EL (cell line): ENCODE data around the gene FLRT3.

Source experiments
- DNase-seq: peaks from one replicate; pipeline ENCODE4 v3.0.0-alpha.2; 2016

Gene FLRT3

GRCh38 chr20:14337400-14338171, at the start of gene FLRT3:
Gene FLRT3 (minus strand): TSS chr20:14337612. CDS start chr20:14327506, 10,106 bp downstream.
- DNase-seq: peak; percentile 87

- DNase-seq: no peak
Measured at GRCh38 chr20:14386726-14387125, 49.3 kb upstream of the FLRT3 start.

GRCh38 chr20:14385176-14385740, 47.8 kb upstream of the FLRT3 start:
- no peak for DNase-seq

GRCh38 chr20:14384416-14385175, 47.2 kb upstream of the FLRT3 start:
- no peak for DNase-seq

GRCh38 chr20:14383335-14383734, 45.9 kb upstream of the FLRT3 start:
- DNase-seq: no peak

- DNase-seq: no peak
Measured at GRCh38 chr20:14378326-14378725, 40.9 kb upstream of the FLRT3 start.

- no peak for DNase-seq
Measured at GRCh38 chr20:14375416-14375985, 38.1 kb upstream of the FLRT3 start.

- no peak for DNase-seq
Measured at GRCh38 chr20:14374196-14374595, 36.8 kb upstream of the FLRT3 start.

GRCh38 chr20:14361509-14362345, 24.3 kb upstream of the FLRT3 start:
- no peak for DNase-seq

- DNase-seq: no peak
Measured at GRCh38 chr20:14360416-14360815, 23.0 kb upstream of the FLRT3 start.

GRCh38 chr20:14355791-14356190, 18.4 kb upstream of the FLRT3 start:
- no peak for DNase-seq

GRCh38 chr20:14344746-14345145, 7.3 kb upstream of the FLRT3 start:
- no peak for DNase-seq

- no peak for DNase-seq
Measured at GRCh38 chr20:14343491-14344065, 6.2 kb upstream of the FLRT3 start.

GRCh38 chr20:14342918-14343317, 5.5 kb upstream of the FLRT3 start:
- no peak for DNase-seq

GRCh38 chr20:14341801-14342200, 4.4 kb upstream of the FLRT3 start:
- DNase-seq: no peak

GRCh38 chr20:14336686-14337085, 726 bp downstream of the FLRT3 start:
- no peak for DNase-seq

GRCh38 chr20:14335052-14335451, 2.4 kb downstream of the FLRT3 start:
- DNase-seq: no peak

- DNase-seq: peak; percentile 5
Measured at GRCh38 chr20:14334306-14334930, 3.0 kb downstream of the FLRT3 start.

GRCh38 chr20:14333721-14334120, 3.7 kb downstream of the FLRT3 start:
- no peak for DNase-seq

- no peak for DNase-seq
Measured at GRCh38 chr20:14332866-14333265, 4.5 kb downstream of the FLRT3 start.

GRCh38 chr20:14331646-14332045, 5.8 kb downstream of the FLRT3 start:
- DNase-seq: no peak

- DNase-seq: no peak
Measured at GRCh38 chr20:14319704-14320103, 17.7 kb downstream of the FLRT3 start.
